ENCODE results near the gene TFCP2. TPM values are rescaled to one million over a fixed set of nuclear protein-coding genes. Genes with fewer than 3 reads are reported as not detected.

Gene TFCP2
- total RNA-seq, 1 donor from 2014 or later = 22.8 TPM

GRCh38 chr12:51090705-51091229 is 82.2 kb downstream of the TFCP2 start:
- no peak for TF ChIP-seq CTCF (IDR thresholded peaks at IDR 0.05; ENCODE audit: borderline replicate concordance)
- Histone ChIP-seq H3K9me3 (replicated peaks) (no peaks in the 10 kb centered on the region), H3K27ac (replicated peaks) (no peak overlapping the region), H3K27me3 (ENCODE audit: low read depth) (no peaks in the 10 kb centered on the region), H3K36me3 (peaks cover 36% of the 10 kb centered on the region), H3K4me3 (no peak overlapping the region), H3K4me1 (no peaks in the 10 kb centered on the region)
- no peak for DNase-seq
- intact Hi-C loops (cut with micrococcal nuclease) = no loop called here

DNA sequence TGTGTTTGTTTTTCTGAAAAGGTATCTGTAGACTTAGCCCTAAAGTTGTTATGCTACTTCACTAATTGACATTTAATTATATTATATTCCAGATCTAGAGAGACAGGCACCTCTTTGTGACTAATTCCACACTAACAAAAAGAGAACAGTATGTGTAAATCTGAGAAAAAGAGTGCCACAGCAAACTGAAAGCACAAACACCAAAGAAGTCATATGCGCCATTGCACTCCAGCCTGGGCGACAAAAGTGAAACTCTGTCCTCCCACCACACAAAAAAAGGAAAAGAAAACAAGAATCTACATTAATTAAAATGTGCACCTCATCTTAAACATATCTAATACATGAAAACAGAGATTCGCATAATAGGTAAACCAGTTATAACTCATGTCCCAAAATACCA is 85.1 kb downstream of the TFCP2 start:
- no peak for TF ChIP-seq CTCF (IDR thresholded peaks at IDR 0.05; ENCODE audit: borderline replicate concordance)
- Histone ChIP-seq H3K27me3 (ENCODE audit: low read depth) (no peaks in the 10 kb centered on the region), H3K9me3 (replicated peaks) (no peaks in the 10 kb centered on the region), H3K4me1 (peaks cover 8% of the 10 kb centered on the region), H3K36me3 (peaks cover 12% of the 10 kb centered on the region), H3K4me3 (no peak overlapping the region), H3K27ac (replicated peaks) (no peak overlapping the region)
- no peak for DNase-seq
- intact Hi-C loops (cut with micrococcal nuclease) = no loop called here

DNA sequence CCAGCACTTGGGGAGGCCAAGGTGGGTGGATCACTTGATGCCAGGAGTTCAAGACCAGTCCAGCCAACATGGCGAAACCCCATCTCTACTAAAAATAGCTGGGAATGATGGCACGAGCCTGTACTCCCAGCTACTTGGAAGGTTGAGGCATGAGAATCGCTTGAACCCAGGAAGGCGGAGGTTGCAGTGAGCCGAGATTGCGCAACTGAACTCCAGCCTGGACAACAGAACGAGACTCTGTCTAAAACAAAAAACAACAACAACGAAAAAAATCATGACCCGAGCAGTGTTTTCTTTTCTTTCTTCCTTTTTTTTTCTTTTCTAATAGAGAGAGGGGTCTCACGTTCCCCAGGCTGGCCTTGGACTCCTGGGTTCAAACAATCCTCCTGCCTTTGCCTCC is 86.0 kb downstream of the TFCP2 start:
- DNase-seq = no peak
- Histone ChIP-seq H3K27me3 (ENCODE audit: low read depth) (no peaks in the 10 kb centered on the region), H3K27ac (replicated peaks) (no peak overlapping the region), H3K4me3 (no peak overlapping the region), H3K4me1 (peaks cover 17% of the 10 kb centered on the region), H3K36me3 (peaks cover 6% of the 10 kb centered on the region), H3K9me3 (replicated peaks) (no peaks in the 10 kb centered on the region)
- intact Hi-C loops (cut with micrococcal nuclease) = no loop called here
- no peak for TF ChIP-seq CTCF (IDR thresholded peaks at IDR 0.05; ENCODE audit: borderline replicate concordance)

- Histone ChIP-seq H3K4me3 (no peak overlapping the region), H3K27me3 (ENCODE audit: low read depth) (no peaks in the 10 kb centered on the region), H3K36me3 (no peaks in the 10 kb centered on the region), H3K4me1 (peaks cover 28% of the 10 kb centered on the region), H3K27ac (replicated peaks) (no peak overlapping the region), H3K9me3 (replicated peaks) (no peaks in the 10 kb centered on the region)
- TF ChIP-seq CTCF (IDR thresholded peaks at IDR 0.05; ENCODE audit: borderline replicate concordance) = no peak
- intact Hi-C loops (cut with micrococcal nuclease) = no loop called here
- no peak for DNase-seq
These were observed 87.2 kb downstream of the TFCP2 start for GRCh38 chr12:51085757-51086156.

- H3K27me3 ChIP-seq (ENCODE audit: low read depth) = no peaks in the 10 kb centered on the region
- no peaks in the 10 kb centered on the region for H3K36me3 ChIP-seq
- peaks cover 31% of the 10 kb centered on the region for H3K4me1 ChIP-seq
- H3K9me3 ChIP-seq (replicated peaks) = no peaks in the 10 kb centered on the region
- DNase-seq = peak; percentile 98
- H3K4me3 ChIP-seq = peak within 1 kb of the TSS; percentile 91
- intact Hi-C loops (cut with micrococcal nuclease) = no loop called here
- no peak for TF ChIP-seq CTCF (IDR thresholded peaks at IDR 0.05; ENCODE audit: borderline replicate concordance)
- H3K27ac ChIP-seq (replicated peaks) = peak within 1 kb of the TSS; percentile 97
These were observed 89.7 kb downstream of the TFCP2 start, which contains the start of gene CSRNP2 for GRCh38 chr12:51083126-51083833. CSRNP2 (minus strand) TSS chr12:51083596; CDS start chr12:51076561, 7,035 bp downstream.
